ENCODE results near the gene CD302. TPM values are rescaled to one million over a fixed set of nuclear protein-coding genes. Genes with fewer than 3 reads are reported as not detected.

The CD302 gene
- total RNA-seq, 2 experiments from 2014 or later: 0.16 to 0.20 TPM

- Mint-ChIP-seq H3K36me3 (peaks cover 5% of the 10 kb centered on the region), H3K4me1 (no peaks in the 10 kb centered on the region), H3K4me3 (no peak overlapping the region), H3K27me3 (no peaks in the 10 kb centered on the region), H3K9me3 (ENCODE audit: low read depth) (no peaks in the 10 kb centered on the region), H3K27ac (no peak overlapping the region)
- CTCF ChIA-PET: interaction anchor here (1.3 to 1.4 kb wide), 2 partner anchors 11 to 114 kb away, joined by 3 read pairs; no protein-coding TSS in a partner anchor
- no peak for DNase-seq
- no peak for ATAC-seq
Observed at GRCh38 chr2:159807183-159808031, 9.4 kb upstream of the CD302 start.

DNA sequence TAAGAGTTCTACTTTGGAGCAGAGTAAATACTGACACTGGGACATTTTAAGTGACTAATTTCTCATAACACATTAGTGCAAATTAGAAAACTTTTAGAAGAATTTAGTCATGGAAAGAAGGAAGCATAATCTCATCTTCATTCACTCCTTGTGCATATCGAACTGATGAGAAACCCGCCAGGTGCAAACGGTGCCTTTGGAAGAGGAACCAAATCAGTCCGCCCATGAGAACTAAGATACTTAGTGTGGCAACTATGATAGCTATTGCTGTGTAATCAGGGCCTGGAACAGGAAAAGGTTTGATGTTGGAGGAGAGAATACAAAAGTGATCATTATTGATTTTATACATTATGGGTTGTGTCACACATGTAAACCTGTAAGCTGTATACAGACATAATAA lies 6.9 kb upstream of the CD302 start:
- H3K4me1 Mint-ChIP-seq: no peaks in the 10 kb centered on the region
- peaks cover 5% of the 10 kb centered on the region for H3K27me3 Mint-ChIP-seq
- DNase-seq (no peak), ATAC-seq (no peak)
- CTCF ChIA-PET: interaction anchor here (2.1 kb wide), 1 partner anchor 9 kb away, joined by 7 read pairs; no protein-coding TSS in a partner anchor
- H3K9me3 Mint-ChIP-seq (ENCODE audit: low read depth): no peaks in the 10 kb centered on the region
- no peak overlapping the region for H3K4me3 Mint-ChIP-seq
- no peak overlapping the region for H3K27ac Mint-ChIP-seq
- peaks cover 6% of the 10 kb centered on the region for H3K36me3 Mint-ChIP-seq

DNA sequence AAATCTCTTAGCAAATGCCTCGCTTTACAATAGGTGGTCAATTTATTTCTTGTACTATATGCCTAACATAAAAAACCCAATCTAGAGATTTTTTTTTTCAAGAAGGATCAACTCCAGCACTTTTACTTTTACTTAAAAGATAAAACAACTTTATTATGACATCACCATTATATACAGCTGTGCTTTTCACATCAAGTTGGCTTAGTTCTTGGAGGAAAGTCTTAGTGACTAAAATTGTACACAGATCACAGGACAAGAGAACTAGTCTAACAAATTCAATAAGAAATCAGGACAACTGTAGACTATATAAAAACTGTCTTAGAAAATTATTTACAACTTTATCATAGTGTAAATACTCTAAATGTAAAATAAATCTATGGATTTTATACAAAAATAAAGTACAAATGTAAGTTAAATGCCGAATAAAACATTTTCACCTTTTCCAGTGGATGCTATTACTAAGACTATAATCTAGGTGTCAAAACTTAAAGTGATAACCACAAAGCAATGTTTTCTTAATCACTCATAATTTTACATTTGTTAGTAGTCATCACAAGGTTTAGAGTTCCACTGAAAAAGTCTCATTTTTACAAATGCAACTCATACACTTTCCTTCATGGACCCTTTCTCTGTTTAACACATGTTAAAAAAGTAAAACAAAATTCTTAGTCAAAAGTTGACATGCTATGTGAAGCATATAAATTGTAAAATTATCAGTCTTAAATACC lies 5.4 kb upstream of the CD302 start:
- DNase-seq (no peak), ATAC-seq (no peak)
- Mint-ChIP-seq H3K27me3 (peaks cover 20% of the 10 kb centered on the region), H3K4me1 (peaks cover 3% of the 10 kb centered on the region), H3K27ac (no peak overlapping the region), H3K9me3 (ENCODE audit: low read depth) (no peaks in the 10 kb centered on the region), H3K4me3 (no peak overlapping the region), H3K36me3 (peaks cover 8% of the 10 kb centered on the region)
- CTCF ChIA-PET: no interaction called here

DNA sequence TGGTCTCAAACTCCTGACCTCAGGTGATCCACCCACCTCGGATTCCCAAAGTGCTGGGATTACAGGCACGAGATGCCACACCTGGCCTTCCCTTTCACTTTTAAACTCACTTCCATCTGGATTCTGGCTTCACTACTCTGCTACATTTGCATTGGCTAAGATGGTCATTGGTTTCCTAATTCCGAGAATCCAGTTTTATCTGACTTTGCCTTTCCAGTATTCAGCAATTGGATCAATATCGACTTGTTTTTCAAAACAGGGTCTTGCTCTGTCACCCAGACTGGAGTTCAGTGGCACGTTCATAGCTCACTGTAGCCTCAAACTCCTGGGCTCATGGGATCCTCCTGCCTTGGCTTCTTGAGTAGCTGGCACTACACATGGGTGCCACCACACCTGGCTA lies 4.7 kb upstream of the CD302 start:
- DNase-seq: no peak

GRCh38 chr2:159799833-159800232 lies 1.8 kb upstream of the CD302 start:
- peaks cover 6% of the 10 kb centered on the region for H3K36me3 Mint-ChIP-seq
- peaks cover 11% of the 10 kb centered on the region for H3K4me1 Mint-ChIP-seq
- DNase-seq (no peak), ATAC-seq (no peak)
- CTCF ChIA-PET: no interaction called here
- H3K27ac Mint-ChIP-seq: no peak overlapping the region
- no peaks in the 10 kb centered on the region for H3K9me3 Mint-ChIP-seq (ENCODE audit: low read depth)
- H3K27me3 Mint-ChIP-seq: peaks cover 50% of the 10 kb centered on the region
- no peak overlapping the region for H3K4me3 Mint-ChIP-seq

More for the DNA sequence above, 4.7 kb upstream of the CD302 start:
- no peak overlapping the region for H3K4me3 Mint-ChIP-seq
- H3K27me3 Mint-ChIP-seq: peaks cover 25% of the 10 kb centered on the region
- H3K9me3 Mint-ChIP-seq (ENCODE audit: low read depth): no peaks in the 10 kb centered on the region
- H3K27ac Mint-ChIP-seq: no peak overlapping the region
- ATAC-seq: no peak
- CTCF ChIA-PET: no interaction called here
- H3K4me1 Mint-ChIP-seq: peaks cover 5% of the 10 kb centered on the region
- peaks cover 8% of the 10 kb centered on the region for H3K36me3 Mint-ChIP-seq

DNA sequence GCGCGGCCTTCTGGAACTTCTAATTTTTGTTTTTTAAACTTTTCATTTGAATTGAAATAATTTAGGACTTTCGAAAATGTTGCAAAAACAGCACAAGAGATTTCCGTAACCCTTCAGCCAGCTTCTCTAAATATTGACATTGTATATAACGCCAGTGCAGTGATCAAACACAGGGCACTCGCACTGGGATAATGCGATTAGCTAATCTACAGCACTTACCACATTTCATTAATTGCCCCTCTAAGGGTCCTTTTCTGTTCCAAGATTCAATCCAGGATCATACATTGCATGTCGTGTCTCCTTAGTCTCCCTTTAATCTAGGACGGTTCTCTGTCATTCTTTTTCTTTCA lies 343 bp upstream of the CD302 start:
- Mint-ChIP-seq H3K27ac (no peak overlapping the region), H3K4me1 (peaks cover 11% of the 10 kb centered on the region), H3K36me3 (peaks cover 6% of the 10 kb centered on the region), H3K9me3 (ENCODE audit: low read depth) (no peaks in the 10 kb centered on the region), H3K4me3 (peak overlapping the region; percentile 37), H3K27me3 (peaks cover 50% of the 10 kb centered on the region)
- no peak for DNase-seq
- ATAC-seq: no peak
- CTCF ChIA-PET: no interaction called here

- Mint-ChIP-seq H3K4me1 (peaks cover 11% of the 10 kb centered on the region), H3K36me3 (peaks cover 3% of the 10 kb centered on the region), H3K27ac (no peak overlapping the region), H3K4me3 (peak overlapping the region; percentile 60), H3K9me3 (ENCODE audit: low read depth) (no peaks in the 10 kb centered on the region), H3K27me3 (peaks cover 50% of the 10 kb centered on the region)
- ATAC-seq (no peak), DNase-seq (no peak)
- CTCF ChIA-PET: no interaction called here
Observed at GRCh38 chr2:159797225-159797542, 824 bp downstream of the CD302 start.

GRCh38 chr2:159795841-159796690 lies 1.9 kb downstream of the CD302 start:
- Mint-ChIP-seq H3K27ac (no peak overlapping the region), H3K36me3 (peaks cover 2% of the 10 kb centered on the region), H3K9me3 (ENCODE audit: low read depth) (no peaks in the 10 kb centered on the region), H3K27me3 (peaks cover 47% of the 10 kb centered on the region), H3K4me3 (no peak overlapping the region), H3K4me1 (peaks cover 11% of the 10 kb centered on the region)
- no peak for ATAC-seq
- CTCF ChIA-PET: interaction anchor here (0.9 to 1.5 kb wide), 3 partner anchors 9 to 226 kb away, joined by 3 to 7 read pairs (median 3); no protein-coding TSS in a partner anchor
- no peak for DNase-seq

GRCh38 chr2:159793326-159793725 lies 4.7 kb downstream of the CD302 start:
- DNase-seq (no peak), ATAC-seq (no peak)
- H3K4me1 Mint-ChIP-seq: peaks cover 15% of the 10 kb centered on the region
- CTCF ChIA-PET: no interaction called here
- no peaks in the 10 kb centered on the region for H3K36me3 Mint-ChIP-seq
- no peak overlapping the region for H3K27ac Mint-ChIP-seq
- H3K9me3 Mint-ChIP-seq (ENCODE audit: low read depth): no peaks in the 10 kb centered on the region
- peaks cover 29% of the 10 kb centered on the region for H3K27me3 Mint-ChIP-seq
- no peak overlapping the region for H3K4me3 Mint-ChIP-seq

DNA sequence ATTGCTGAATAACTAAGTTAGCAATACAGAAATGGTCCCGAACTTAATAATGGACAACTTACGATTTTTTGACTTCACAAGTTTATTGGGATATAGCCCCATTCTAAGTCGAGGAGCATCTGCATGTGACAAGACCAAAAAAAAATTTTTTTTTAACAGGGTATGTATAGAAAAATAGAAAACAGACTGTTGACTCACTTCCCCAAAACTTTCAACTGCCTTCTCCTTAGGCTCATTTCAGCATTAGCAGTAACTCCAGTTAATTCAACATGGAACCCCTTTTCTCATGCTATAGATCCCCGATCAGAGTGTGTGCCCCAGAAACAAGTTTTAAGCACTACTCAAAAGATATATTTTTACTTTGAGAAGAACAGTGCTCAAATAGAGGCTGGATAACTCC lies 5.4 kb downstream of the CD302 start:
- CTCF ChIA-PET: no interaction called here
- Mint-ChIP-seq H3K9me3 (ENCODE audit: low read depth) (no peaks in the 10 kb centered on the region), H3K27ac (no peak overlapping the region), H3K36me3 (no peaks in the 10 kb centered on the region), H3K4me3 (no peak overlapping the region), H3K27me3 (peaks cover 24% of the 10 kb centered on the region), H3K4me1 (peaks cover 14% of the 10 kb centered on the region)
- ATAC-seq (no peak), DNase-seq (no peak)

DNA sequence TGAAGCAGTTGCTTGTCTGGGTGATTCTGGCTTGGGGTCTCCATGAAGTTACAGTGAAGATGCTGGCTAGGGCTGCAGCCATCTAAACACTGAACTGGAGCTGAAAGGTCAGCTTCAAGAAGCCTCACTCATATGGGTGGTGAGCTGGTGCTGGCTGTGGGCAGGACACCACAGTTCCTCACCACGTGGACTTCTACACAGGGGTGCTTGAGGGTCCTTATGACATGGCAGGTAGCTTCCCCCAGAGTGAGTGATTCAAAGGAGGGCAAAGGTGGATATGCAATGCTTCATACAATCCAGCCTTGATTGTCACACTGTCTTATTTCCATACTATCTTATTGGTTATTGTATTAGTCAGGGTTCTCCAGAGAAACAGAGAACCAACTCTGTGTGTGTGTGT lies 6.0 kb downstream of the CD302 start:
- no peak for DNase-seq
- Mint-ChIP-seq H3K27me3 (peaks cover 20% of the 10 kb centered on the region), H3K36me3 (no peaks in the 10 kb centered on the region), H3K27ac (no peak overlapping the region), H3K4me3 (no peak overlapping the region), H3K4me1 (peaks cover 11% of the 10 kb centered on the region), H3K9me3 (ENCODE audit: low read depth) (no peaks in the 10 kb centered on the region)
- CTCF ChIA-PET: no interaction called here
- ATAC-seq: peak; percentile 27

- no peak overlapping the region for H3K4me3 Mint-ChIP-seq
- DNase-seq: no peak
- CTCF ChIA-PET: no interaction called here
- no peak for ATAC-seq
- peaks cover 8% of the 10 kb centered on the region for H3K4me1 Mint-ChIP-seq
- no peak overlapping the region for H3K27ac Mint-ChIP-seq
- H3K9me3 Mint-ChIP-seq (ENCODE audit: low read depth): no peaks in the 10 kb centered on the region
- no peaks in the 10 kb centered on the region for H3K36me3 Mint-ChIP-seq
- H3K27me3 Mint-ChIP-seq: peaks cover 3% of the 10 kb centered on the region
Observed at GRCh38 chr2:159790323-159790722, 7.7 kb downstream of the CD302 start.

DNA sequence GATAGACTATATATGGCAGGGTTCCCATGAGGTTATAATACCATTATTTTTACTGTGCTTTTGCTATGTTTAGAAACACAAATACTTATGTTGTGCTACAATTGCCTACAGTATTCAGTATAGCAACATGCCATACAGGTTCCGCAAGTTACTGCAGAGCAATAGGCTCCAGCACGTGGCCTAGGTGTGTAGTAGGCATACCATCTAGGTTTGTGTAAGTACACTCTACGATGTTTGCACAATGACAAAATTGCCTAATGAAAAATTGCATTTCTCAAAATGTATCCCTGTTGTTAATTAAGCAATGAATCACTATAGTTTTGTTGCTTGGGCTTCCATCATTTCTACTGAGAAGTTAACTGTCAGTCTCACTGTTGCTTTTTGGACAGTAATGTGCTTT lies 9.8 kb downstream of the CD302 start:
- Mint-ChIP-seq H3K9me3 (ENCODE audit: low read depth) (no peaks in the 10 kb centered on the region), H3K4me3 (no peak overlapping the region), H3K27me3 (peaks cover 2% of the 10 kb centered on the region), H3K27ac (no peak overlapping the region), H3K4me1 (peaks cover 8% of the 10 kb centered on the region), H3K36me3 (no peaks in the 10 kb centered on the region)
- ATAC-seq (no peak), DNase-seq (no peak)
- CTCF ChIA-PET: no interaction called here

Data from activated CD8-positive, alpha-beta memory T cell treated with anti-CD3 and anti-CD28 coated beads, Interleukin-2, amount 10 ng/mL, durations not matched to agents 7 days and 5 days (primary cell).